ENCODE data around the gene MAGI1.

DNA sequence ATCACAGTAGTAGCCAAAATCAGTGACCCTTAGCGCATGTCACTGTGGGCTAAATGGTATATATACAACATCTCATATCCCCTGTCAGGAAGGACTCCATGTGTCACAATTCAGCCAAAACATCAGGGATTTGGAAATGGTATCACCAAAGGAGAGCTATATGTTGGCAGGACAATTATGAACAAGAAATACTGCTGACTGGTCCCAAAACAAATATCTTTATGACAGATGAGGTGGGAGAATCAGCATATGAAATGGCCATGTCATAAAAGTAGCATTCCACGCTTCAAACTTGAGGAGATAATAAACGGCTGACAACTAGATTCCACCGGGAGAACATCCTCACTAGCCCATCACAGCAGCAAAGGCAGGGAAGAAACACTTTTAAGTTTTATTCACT is 158.4 kb downstream of the MAGI1 start:
- TF ChIP-seq, protein P1, sequence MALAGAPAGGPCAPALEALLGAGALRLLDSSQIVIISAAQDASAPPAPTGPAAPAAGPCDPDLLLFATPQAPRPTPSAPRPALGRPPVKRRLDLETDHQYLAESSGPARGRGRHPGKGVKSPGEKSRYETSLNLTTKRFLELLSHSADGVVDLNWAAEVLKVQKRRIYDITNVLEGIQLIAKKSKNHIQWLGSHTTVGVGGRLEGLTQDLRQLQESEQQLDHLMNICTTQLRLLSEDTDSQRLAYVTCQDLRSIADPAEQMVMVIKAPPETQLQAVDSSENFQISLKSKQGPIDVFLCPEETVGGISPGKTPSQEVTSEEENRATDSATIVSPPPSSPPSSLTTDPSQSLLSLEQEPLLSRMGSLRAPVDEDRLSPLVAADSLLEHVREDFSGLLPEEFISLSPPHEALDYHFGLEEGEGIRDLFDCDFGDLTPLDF (CRISPR knock-in tag; IDR thresholded peaks at IDR 0.05) = no peak
- TF ChIP-seq, protein P2, sequence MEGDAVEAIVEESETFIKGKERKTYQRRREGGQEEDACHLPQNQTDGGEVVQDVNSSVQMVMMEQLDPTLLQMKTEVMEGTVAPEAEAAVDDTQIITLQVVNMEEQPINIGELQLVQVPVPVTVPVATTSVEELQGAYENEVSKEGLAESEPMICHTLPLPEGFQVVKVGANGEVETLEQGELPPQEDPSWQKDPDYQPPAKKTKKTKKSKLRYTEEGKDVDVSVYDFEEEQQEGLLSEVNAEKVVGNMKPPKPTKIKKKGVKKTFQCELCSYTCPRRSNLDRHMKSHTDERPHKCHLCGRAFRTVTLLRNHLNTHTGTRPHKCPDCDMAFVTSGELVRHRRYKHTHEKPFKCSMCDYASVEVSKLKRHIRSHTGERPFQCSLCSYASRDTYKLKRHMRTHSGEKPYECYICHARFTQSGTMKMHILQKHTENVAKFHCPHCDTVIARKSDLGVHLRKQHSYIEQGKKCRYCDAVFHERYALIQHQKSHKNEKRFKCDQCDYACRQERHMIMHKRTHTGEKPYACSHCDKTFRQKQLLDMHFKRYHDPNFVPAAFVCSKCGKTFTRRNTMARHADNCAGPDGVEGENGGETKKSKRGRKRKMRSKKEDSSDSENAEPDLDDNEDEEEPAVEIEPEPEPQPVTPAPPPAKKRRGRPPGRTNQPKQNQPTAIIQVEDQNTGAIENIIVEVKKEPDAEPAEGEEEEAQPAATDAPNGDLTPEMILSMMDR (IDR thresholded peaks at IDR 0.05) = no peak
- no peak for TF ChIP-seq ESRRA (CRISPR knock-in tag; IDR thresholded peaks at IDR 0.05; ENCODE audit: borderline replicate concordance)
- TF ChIP-seq, protein P3, sequence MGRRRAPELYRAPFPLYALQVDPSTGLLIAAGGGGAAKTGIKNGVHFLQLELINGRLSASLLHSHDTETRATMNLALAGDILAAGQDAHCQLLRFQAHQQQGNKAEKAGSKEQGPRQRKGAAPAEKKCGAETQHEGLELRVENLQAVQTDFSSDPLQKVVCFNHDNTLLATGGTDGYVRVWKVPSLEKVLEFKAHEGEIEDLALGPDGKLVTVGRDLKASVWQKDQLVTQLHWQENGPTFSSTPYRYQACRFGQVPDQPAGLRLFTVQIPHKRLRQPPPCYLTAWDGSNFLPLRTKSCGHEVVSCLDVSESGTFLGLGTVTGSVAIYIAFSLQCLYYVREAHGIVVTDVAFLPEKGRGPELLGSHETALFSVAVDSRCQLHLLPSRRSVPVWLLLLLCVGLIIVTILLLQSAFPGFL (CRISPR knock-in tag; IDR thresholded peaks at IDR 0.05; ENCODE audit: borderline replicate concordance) = no peak

All from WTC11 (cell line).